Mesenchymal stem cell (in vitro differentiated cells and primary cell): ENCODE data around the gene THADA.
A peak's percentile ranks its signal among the peaks of the same experiment; 100 is the strongest.

ENCODE experiments used
- DNase-seq: peaks from one replicate; pipeline ENCODE4 v3.0.0-alpha.2; 2013
- H2AFZ ChIP-seq: one replicate; pipeline ENCODE4 v1.6.1; 2013; ENCODE audit warnings: low read depth, mild to moderate bottlenecking, control low read depth, inconsistent platforms, low read length, moderate library complexity
- H2AK5ac ChIP-seq: 2 replicates; pipeline ENCODE4 v1.6.1; 2013; ENCODE audit warnings: low read length, moderate library complexity, mild to moderate bottlenecking, inconsistent platforms; ENCODE audit not compliant: severe bottlenecking
- H2BK120ac ChIP-seq: one replicate; pipeline ENCODE4 v1.6.1; 2013; ENCODE audit warnings: low read depth, mild to moderate bottlenecking, inconsistent platforms, low read length, moderate library complexity
- H2BK12ac ChIP-seq, 2 experiments: one replicate each; pipeline ENCODE4 v1.6.1; 2013; ENCODE audit warnings: inconsistent platforms in 2 of 2, low read length in 2 of 2, mild to moderate bottlenecking in 2 of 2, moderate library complexity in 2 of 2, control low read depth in 1 of 2
- H2BK15ac ChIP-seq: one replicate; pipeline ENCODE4 v1.6.1; 2013; ENCODE audit warnings: mild to moderate bottlenecking, low read depth, inconsistent platforms; ENCODE audit not compliant: poor library complexity, severe bottlenecking
- H2BK5ac ChIP-seq: 2 replicates; pipeline ENCODE4 v1.6.1; 2013; ENCODE audit warnings: low read depth, mild to moderate bottlenecking, low read length, control low read depth, inconsistent platforms; ENCODE audit not compliant: poor library complexity, severe bottlenecking
- H3K14ac ChIP-seq, 2 experiments: one replicate each; pipeline ENCODE4 v1.6.1; 2013; ENCODE audit warnings: inconsistent platforms in 2 of 2, low read length in 2 of 2, control low read depth in 1 of 2, mild to moderate bottlenecking in 1 of 2, moderate library complexity in 1 of 2
- H3K18ac ChIP-seq, 2 experiments: one replicate each; pipeline ENCODE4 v1.6.1; 2013; ENCODE audit warnings: inconsistent platforms in 2 of 2, low read length in 2 of 2, control low read depth in 1 of 2, low read depth in 1 of 2, mild to moderate bottlenecking in 1 of 2
- H3K23ac ChIP-seq, 2 experiments: one replicate each; pipeline ENCODE4 v1.6.1; 2013; ENCODE audit warnings: inconsistent platforms in 2 of 2, low read length in 2 of 2, mild to moderate bottlenecking in 2 of 2, moderate library complexity in 2 of 2, control low read depth in 1 of 2
- H3K27ac ChIP-seq: 2 replicates; pipeline ENCODE4 v1.5.1; 2013; ENCODE audit warnings: mild to moderate bottlenecking, moderate library complexity, low read length, control low read depth, inconsistent platforms; ENCODE audit not compliant: poor library complexity, severe bottlenecking
- H3K27me3 ChIP-seq, 2 experiments: 2 replicates each; pipeline versions ENCODE4 v1.6.1 to v1.7.0; 2013; ENCODE audit warnings: low read length in 2 of 2, mild to moderate bottlenecking in 2 of 2, moderate library complexity in 2 of 2, control low read depth in 1 of 2, inconsistent platforms in 1 of 2; ENCODE audit not compliant: control insufficient read depth in 1 of 2, insufficient read depth in 1 of 2
- H3K36me3 ChIP-seq, 2 experiments: 2 replicates each; pipeline versions ENCODE4 v1.6.1 to v1.7.0; 2013; ENCODE audit warnings: low read length in 2 of 2, control low read depth in 1 of 2, inconsistent platforms in 1 of 2, low read depth in 1 of 2, mild to moderate bottlenecking in 1 of 2; ENCODE audit not compliant: insufficient read depth in 2 of 2, control insufficient read depth in 1 of 2
- H3K4ac ChIP-seq, 2 experiments: one replicate each; pipeline ENCODE4 v1.6.1; 2013; ENCODE audit warnings: inconsistent platforms in 2 of 2, low read length in 2 of 2, mild to moderate bottlenecking in 2 of 2, moderate library complexity in 2 of 2, control low read depth in 1 of 2, low read depth in 1 of 2
- H3K4me1 ChIP-seq: 2 replicates; pipeline ENCODE4 v1.6.1; 2013; ENCODE audit warnings: low read depth, low read length, control low read depth; ENCODE audit not compliant: control insufficient read depth, insufficient read depth
- H3K4me2 ChIP-seq: 2 replicates; pipeline ENCODE4 v1.6.1; 2013; ENCODE audit warnings: low read length, mild to moderate bottlenecking, inconsistent platforms; ENCODE audit not compliant: poor library complexity, severe bottlenecking
- H3K4me3 ChIP-seq, 2 experiments: 2 replicates each; pipeline versions ENCODE4 v1.5.1 to v1.7.0; 2013; ENCODE audit warnings: low read length in 2 of 2, mild to moderate bottlenecking in 2 of 2, control low read depth in 1 of 2, low read depth in 1 of 2; ENCODE audit not compliant: insufficient read depth in 1 of 2
- H3K79me1 ChIP-seq: replicated peaks from 2 replicates; pipeline ENCODE4 v1.6.1; 2013; ENCODE audit warnings: mild to moderate bottlenecking, control low read depth, low read length, inconsistent platforms; ENCODE audit not compliant: poor library complexity, severe bottlenecking
- H3K9ac ChIP-seq: 2 replicates; pipeline ENCODE4 v1.7.0; 2013; ENCODE audit warnings: mild to moderate bottlenecking, low read length, moderate library complexity
- H3K9me3 ChIP-seq: 2 replicates; pipeline ENCODE4 v1.7.0; 2013; ENCODE audit warnings: mild to moderate bottlenecking, low read length; ENCODE audit not compliant: control insufficient read depth
- H4K8ac ChIP-seq: one replicate; pipeline ENCODE4 v1.6.1; 2013; ENCODE audit warnings: inconsistent platforms, mild to moderate bottlenecking, low read length, moderate library complexity
- H4K91ac ChIP-seq: one replicate; pipeline ENCODE4 v1.6.1; 2013; ENCODE audit warnings: mild to moderate bottlenecking, low read length, inconsistent platforms
- WGBS: methylation state at CpG from one replicate; pipeline ENCODE4 v1.1.7; 2013; ENCODE audit warnings: mixed read lengths; 5-methylcytosine and 5-hydroxymethylcytosine counted together

Gene THADA

DNA sequence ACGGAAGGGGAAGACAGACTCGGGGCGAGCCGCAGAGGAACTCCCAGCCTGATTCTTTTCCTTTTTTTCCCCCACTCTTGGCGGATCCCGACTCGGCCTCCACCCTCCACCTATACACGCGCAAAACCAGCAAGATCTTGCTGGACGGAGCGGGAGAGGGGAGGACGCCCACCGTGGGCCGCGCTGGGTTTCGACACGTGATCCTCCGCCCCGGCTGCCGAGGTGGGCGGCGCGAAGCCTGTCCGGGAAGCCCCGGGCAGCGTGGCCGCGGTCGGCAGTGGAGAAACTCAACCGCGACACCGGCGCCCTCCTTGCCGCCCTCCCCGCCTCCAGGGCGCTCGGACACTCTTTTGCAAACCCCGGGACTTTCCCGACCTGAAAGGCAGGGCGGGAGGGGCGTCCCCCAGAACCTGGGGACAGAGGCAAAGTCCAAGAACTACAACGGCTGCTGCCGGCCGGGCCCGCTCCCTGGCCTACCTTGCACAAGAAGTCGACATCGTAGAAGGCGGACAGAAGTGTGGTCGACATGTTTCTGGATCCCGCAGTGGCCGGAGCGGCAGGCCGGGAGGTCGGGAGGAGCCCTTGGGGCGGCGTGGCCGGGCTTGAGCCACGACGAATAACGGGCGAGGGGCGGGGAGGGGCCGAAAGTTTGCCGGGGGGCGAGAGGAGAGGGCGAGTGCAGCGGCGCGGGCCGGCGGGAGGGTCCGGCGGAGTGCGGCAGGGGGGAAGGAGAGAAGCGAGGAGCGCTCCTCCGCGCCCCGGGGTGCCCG, 369.9 kb downstream of the THADA start:
- H2AK5ac ChIP-seq: peak overlapping the region; percentile 61
- no peaks in the 10 kb centered on the region for H3K9me3 ChIP-seq
- peak overlapping the region; percentile 85 to 87 for H3K4me3 ChIP-seq
- H3K4me2 ChIP-seq: peak overlapping the region; percentile 56
- H3K36me3 ChIP-seq: peaks cover 16 to 34% of the 10 kb centered on the region in 2 experiments
- H4K91ac ChIP-seq: peak overlapping the region; percentile 96
- peak overlapping the region; percentile 96 to 98 for H3K18ac ChIP-seq
- peak overlapping the region; percentile 52 to 89 for H2BK12ac ChIP-seq
- under 1% methylated on average over 58 of the region's 80 CpGs for WGBS
- H3K79me1 ChIP-seq: peaks cover 3% of the 10 kb centered on the region
- peak overlapping the region; percentile 80 to 99 for H3K4ac ChIP-seq
- H3K23ac ChIP-seq: peak overlapping the region; percentile 25 to 99
- peak overlapping the region; percentile 78 for H2BK120ac ChIP-seq
- H2BK5ac ChIP-seq: peak overlapping the region; percentile 96
- H3K27me3 ChIP-seq: no peaks in the 10 kb centered on the region
- peak overlapping the region; percentile 100 for H3K9ac ChIP-seq
- DNase-seq: peak; percentile 85
- peak overlapping the region; percentile 94 for H4K8ac ChIP-seq
- no peak overlapping the region for H2AFZ ChIP-seq
- peak overlapping the region; percentile 99 for H3K27ac ChIP-seq
- H2BK15ac ChIP-seq: peak overlapping the region; percentile 97
- peaks cover 12% of the 10 kb centered on the region for H3K4me1 ChIP-seq
- H3K14ac ChIP-seq: peak overlapping the region; percentile 68 to 97

DNA sequence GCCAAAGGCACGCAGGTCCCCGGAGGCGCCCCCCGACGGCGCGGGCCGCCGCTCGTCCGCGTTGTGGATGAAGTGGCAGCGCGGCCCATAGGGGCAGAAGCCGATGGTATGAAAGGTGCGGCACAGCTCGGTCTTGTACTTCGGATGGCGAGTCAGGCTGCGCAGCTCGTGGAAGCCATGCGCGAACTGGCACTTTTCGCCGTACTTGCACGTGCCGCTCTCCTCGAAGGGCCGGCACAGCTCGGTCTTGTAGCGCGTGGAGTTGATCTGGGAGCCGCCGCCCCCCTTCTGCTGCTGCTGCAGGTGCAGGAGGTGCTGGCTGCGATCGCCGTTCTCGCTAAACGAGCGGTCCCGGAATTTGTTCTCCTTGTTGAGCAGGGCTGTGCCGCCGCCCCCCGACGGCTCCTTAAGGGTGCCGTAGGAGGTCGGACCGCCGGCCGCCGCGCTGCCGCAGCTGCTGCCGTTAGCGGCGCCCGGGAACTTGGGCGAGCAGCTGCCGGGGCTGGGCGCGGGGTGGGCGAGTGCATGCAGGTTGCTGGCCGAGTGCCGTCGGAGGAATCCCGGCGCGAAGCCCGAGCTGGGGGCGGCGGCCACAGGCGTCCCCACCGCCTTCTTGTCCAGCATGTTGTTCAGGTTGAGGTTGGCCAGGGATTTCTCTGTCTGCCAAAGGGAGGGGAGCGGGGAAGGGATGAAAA, 370.6 kb downstream of the THADA start:
- H2BK120ac ChIP-seq: no peak overlapping the region
- H3K4me1 ChIP-seq: peaks cover 12% of the 10 kb centered on the region
- H2BK12ac ChIP-seq: peak overlapping the region; percentile 57 to 89
- no peak overlapping the region for H2AFZ ChIP-seq
- peak overlapping the region; percentile 74 to 80 for H3K4ac ChIP-seq
- WGBS: 1% methylated on average over 73 of the region's 74 CpGs
- H2BK5ac ChIP-seq: peak overlapping the region; percentile 79
- H3K9ac ChIP-seq: peak overlapping the region; percentile 100
- H3K79me1 ChIP-seq: peaks cover 3% of the 10 kb centered on the region
- H2BK15ac ChIP-seq: peak overlapping the region; percentile 97
- H3K14ac ChIP-seq: peak overlapping the region in 1 of 2 experiments; percentile 97
- H3K4me2 ChIP-seq: peak overlapping the region; percentile 48
- H4K91ac ChIP-seq: peak overlapping the region; percentile 96
- no peaks in the 10 kb centered on the region for H3K27me3 ChIP-seq
- H3K23ac ChIP-seq: peak overlapping the region in 1 of 2 experiments; percentile 14
- H3K18ac ChIP-seq: peak overlapping the region; percentile 96 to 98
- peak overlapping the region; percentile 87 for H4K8ac ChIP-seq
- H3K4me3 ChIP-seq: peak overlapping the region; percentile 85 to 87
- peaks cover 16 to 27% of the 10 kb centered on the region in 2 experiments for H3K36me3 ChIP-seq
- no peaks in the 10 kb centered on the region for H3K9me3 ChIP-seq
- peak overlapping the region; percentile 91 for H3K27ac ChIP-seq
- peak overlapping the region; percentile 61 for H2AK5ac ChIP-seq
- DNase-seq: peak; percentile 80

DNA sequence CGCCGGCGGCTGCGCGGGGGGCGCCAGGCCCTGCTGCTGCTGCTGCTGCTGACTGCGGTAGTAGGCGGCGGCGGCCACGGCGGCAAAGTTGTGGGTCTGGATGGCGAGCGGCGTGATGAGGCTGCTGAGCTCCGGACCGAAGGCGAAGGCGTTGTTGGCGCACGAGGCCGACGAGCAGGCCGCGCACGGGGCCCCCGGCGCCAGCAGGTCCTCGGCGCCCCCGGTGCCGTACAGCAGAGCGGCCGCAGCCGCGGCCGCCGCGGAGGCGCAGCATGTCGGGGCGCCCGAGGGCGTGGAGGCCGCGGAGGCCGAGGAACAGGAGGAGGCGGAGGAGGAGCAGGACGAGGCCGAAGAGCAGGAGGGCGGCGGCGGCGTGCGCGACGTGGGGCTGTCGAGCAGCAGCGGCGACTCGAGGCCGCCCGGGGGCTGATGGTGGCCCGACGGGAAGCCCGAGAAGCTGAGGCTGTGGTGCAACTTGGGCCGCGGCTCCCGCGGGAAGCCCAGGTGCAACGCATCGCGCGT, 371.2 kb downstream of the THADA start:
- Histone ChIP-seq H2BK15ac (peak overlapping the region; percentile 38), H2BK12ac (peak overlapping the region in 1 of 2 experiments; percentile 89), H3K9ac (peak overlapping the region; percentile 100), H3K36me3 (peaks cover 16 to 23% of the 10 kb centered on the region in 2 experiments), H3K4me2 (peak overlapping the region; percentile 48), H3K4me1 (peaks cover 17% of the 10 kb centered on the region), H3K14ac (peak overlapping the region in 1 of 2 experiments; percentile 98), H4K91ac (peak overlapping the region; percentile 72), H3K79me1 (peaks cover 2% of the 10 kb centered on the region), H2BK120ac (no peak overlapping the region), H2AFZ (no peak overlapping the region), H2AK5ac (no peak overlapping the region), H3K27ac (no peak overlapping the region), H3K27me3 (no peaks in the 10 kb centered on the region), H2BK5ac (peak overlapping the region; percentile 1), H3K4ac (peak overlapping the region; percentile 34 to 67), H3K23ac (peak overlapping the region; percentile 1 to 83), H4K8ac (peak overlapping the region; percentile 0), H3K4me3 (peak overlapping the region; percentile 85 to 87), H3K18ac (peak overlapping the region; percentile 96 to 98), H3K9me3 (no peaks in the 10 kb centered on the region)
- WGBS: under 1% methylated on average over 52 of the region's 74 CpGs
- peak; percentile 52 for DNase-seq
